HCT116 (cell line): Measurements from ENCODE around the gene METTL27. TPM values are rescaled to one million over a fixed set of nuclear protein-coding genes. Genes with fewer than 3 reads are reported as not detected.

Experiments
- ATAC-seq: fragments of 200-7000 bp; cut with Tn5 transposase; 2 replicates; pipeline ENCODE4 v1.9.1; 2020; ENCODE audit warnings: mild to moderate bottlenecking, moderate library complexity
- BruUV-seq: library from RNA; stranded (reverse); fragments of 400-500 nt; replicated peaks from 2 replicates; lab custom pipeline; 2021; lab: Mats Ljungman, UMichigan
- CTCF ChIA-PET: fragments of 300-600 bp; sonication (Branson Sonifier 250); formaldehyde crosslinking; loops from one replicate; lab custom pipeline; 2021; ENCODE audit warnings: antibody characterized with exemption; lab: Charles Lee
- POLR2A ChIA-PET: fragments of 300-600, 350-600 bp; sonication (Branson Sonifier 250); formaldehyde crosslinking; loops from one replicate; lab custom pipeline; 2021; ENCODE audit warnings: antibody characterized with exemption; lab: Charles Lee
- RAD21 ChIA-PET, 2 experiments: fragments of 300-600 bp; sonication (Branson Sonifier 250); formaldehyde crosslinking; loops; one replicate each; lab custom pipeline; 2023; ENCODE audit warnings: low total read pairs in 2 of 2; ENCODE audit not compliant: uncharacterized antibody in 2 of 2, unreplicated experiment in 2 of 2, low non-redundant PET in 1 of 2; lab: Charles Lee
- DNase-seq: peaks from one replicate; pipeline ENCODE4 v3.0.0-alpha.2; 2010; ENCODE audit warnings: low read depth, low spot score
- H2AFZ ChIP-seq: fragments of 200-600 bp; shearing (Covaris generic), sonication (generic); 2 replicates; pipeline ENCODE4 v1.6.1; 2017; ENCODE audit warnings: low read depth, mixed run types, mixed read lengths, antibody characterized with exemption, low read length; ENCODE audit not compliant: poor library complexity, severe bottlenecking
- H3K27ac ChIP-seq: 2 replicates; pipeline ENCODE4 v1.5.1; 2012; ENCODE audit warnings: low read depth, low read length
- H3K27me3 ChIP-seq: fragments of 200-600 bp; sonication (generic); 2 replicates; pipeline ENCODE4 v1.6.1; 2016; ENCODE audit warnings: mixed run types, low read length, mixed read lengths; ENCODE audit not compliant: insufficient read depth
- H3K36me3 ChIP-seq, 2 experiments: fragments of 200-500 bp in 1 of 2; fragments of 200-600 bp in 1 of 2; sonication (Bioruptor generic) in 1 of 2; sonication (generic) in 1 of 2; 2 replicates each; pipeline versions ENCODE4 v1.5.1 to v1.6.1; 2014 to 2016; ENCODE audit warnings: low read length in 2 of 2, inconsistent platforms in 1 of 2, mixed read lengths in 1 of 2, mixed run types in 1 of 2; ENCODE audit not compliant: insufficient read depth in 2 of 2, control insufficient read depth in 1 of 2
- H3K4me1 ChIP-seq, 2 experiments: fragments of 200-600 bp in 1 of 2; sonication (generic) in 1 of 2; 2 replicates each; pipeline versions ENCODE4 v1.5.1 to v1.6.1; 2012 to 2017; ENCODE audit warnings: low read length in 2 of 2, inconsistent platforms in 1 of 2, mild to moderate bottlenecking in 1 of 2, mixed read lengths in 1 of 2, mixed run types in 1 of 2, moderate library complexity in 1 of 2; ENCODE audit not compliant: insufficient read depth in 2 of 2, control insufficient read depth in 1 of 2
- H3K4me2 ChIP-seq: fragments of 200-600 bp; sonication (generic); 2 replicates; pipeline ENCODE4 v1.6.1; 2017; ENCODE audit warnings: mixed run types, low read length, mixed read lengths
- H3K4me3 ChIP-seq, 2 experiments: fragments of 200-600 bp in 1 of 2; sonication (generic) in 1 of 2; replicated peaks in 1 of 2; 2 replicates each; pipeline ENCODE4 v1.5.1; 2011 to 2016; ENCODE audit warnings: low read length in 2 of 2, control low read depth in 1 of 2, low read depth in 1 of 2, mild to moderate bottlenecking in 1 of 2, mixed read lengths in 1 of 2, mixed run types in 1 of 2
- H3K79me2 ChIP-seq: fragments of 200-600 bp; sonication (generic); 2 replicates; pipeline ENCODE4 v1.6.1; 2017; ENCODE audit warnings: mild to moderate bottlenecking, mixed run types, low read length, moderate library complexity, mixed read lengths; ENCODE audit not compliant: insufficient read depth
- H3K9ac ChIP-seq: fragments of 200-600 bp; sonication (generic); 2 replicates; pipeline ENCODE4 v1.6.1; 2016; ENCODE audit warnings: low read length, mixed read lengths
- H3K9me2 ChIP-seq: fragments of 200-600 bp; sonication (generic), shearing (Covaris generic); 2 replicates; pipeline ENCODE4 v1.6.1; 2017; ENCODE audit warnings: mixed run types, mild to moderate bottlenecking, moderate library complexity; ENCODE audit not compliant: insufficient read depth
- H3K9me3 ChIP-seq, 2 experiments: fragments of 200-500 bp in 1 of 2; fragments of 200-600 bp in 1 of 2; sonication (Bioruptor generic) in 1 of 2; sonication (generic) in 1 of 2; 2 replicates each; pipeline ENCODE4 v1.6.1; 2014 to 2017; ENCODE audit warnings: low read length in 2 of 2, mixed read lengths in 2 of 2, inconsistent platforms in 1 of 2, low read depth in 1 of 2, mild to moderate bottlenecking in 1 of 2, mixed run types in 1 of 2, moderate library complexity in 1 of 2; ENCODE audit not compliant: control insufficient read depth in 1 of 2, insufficient read depth in 1 of 2
- H4K20me1 ChIP-seq: fragments of 200-600 bp; sonication (generic), shearing (Covaris generic); 2 replicates; pipeline ENCODE4 v1.6.1; 2017; ENCODE audit warnings: mixed run types, mild to moderate bottlenecking, moderate library complexity; ENCODE audit not compliant: insufficient read depth
- ATF3 ChIP-seq: IDR thresholded peaks from 2 replicates; pipeline ENCODE4 v1.6.1; 2012
- CBX3 ChIP-seq: IDR thresholded peaks from 2 replicates; pipeline ENCODE4 v1.6.1; 2012; ENCODE audit warnings: low read depth
- CEBPB ChIP-seq: IDR thresholded peaks from 2 replicates; pipeline ENCODE4 v1.6.1; 2012; ENCODE audit warnings: low read depth
- CTCF ChIP-seq, 3 experiments: fragments of 200-600 bp in 1 of 3; sonication (generic) in 1 of 3; IDR thresholded peaks in 2 of 3; conservative IDR thresholded peaks in 1 of 3; 2 replicates each; pipeline ENCODE4 v1.5.1; 2012 to 2017; ENCODE audit warnings: low read depth in 2 of 3, low read length in 2 of 3, antibody characterized with exemption in 1 of 3, borderline replicate concordance in 1 of 3, control low read depth in 1 of 3, mild to moderate bottlenecking in 1 of 3, mixed read lengths in 1 of 3, mixed run types in 1 of 3, moderate library complexity in 1 of 3; ENCODE audit not compliant: insufficient read depth in 1 of 3
- EGR1 ChIP-seq: IDR thresholded peaks from 2 replicates; pipeline ENCODE4 v1.6.1; 2012; ENCODE audit warnings: low read depth
- ELF1 ChIP-seq: IDR thresholded peaks from 2 replicates; pipeline ENCODE4 v1.6.1; 2012; ENCODE audit warnings: low read depth, borderline replicate concordance
- JUND ChIP-seq: IDR thresholded peaks from 2 replicates; pipeline ENCODE4 v1.6.1; 2012
- MAX ChIP-seq: IDR thresholded peaks from 2 replicates; pipeline ENCODE4 v1.6.1; 2012
- POLR2AphosphoS5 ChIP-seq: IDR thresholded peaks from 2 replicates; pipeline ENCODE4 v1.6.1; 2011; ENCODE audit warnings: mild to moderate bottlenecking, low read depth, low read length, moderate library complexity
- SIN3A ChIP-seq: IDR thresholded peaks from 2 replicates; pipeline ENCODE4 v1.6.1; 2012; ENCODE audit warnings: low read depth
- SRF ChIP-seq: IDR thresholded peaks from 2 replicates; pipeline ENCODE4 v1.6.1; 2012; ENCODE audit warnings: low read depth
- TCF7L2 ChIP-seq: IDR thresholded peaks from 2 replicates; pipeline ENCODE4 v1.7.0; 2011; ENCODE audit warnings: borderline replicate concordance, inconsistent platforms; ENCODE audit not compliant: insufficient read depth, insufficient read length; ENCODE audit errors: extremely low read depth
- YY1 ChIP-seq: IDR thresholded peaks from 2 replicates; pipeline ENCODE4 v1.6.1; 2011; ENCODE audit warnings: low read length, low read depth, moderate library complexity, mild to moderate bottlenecking; ENCODE audit not compliant: insufficient replicate concordance; ENCODE audit errors: extremely low read depth
- ZBTB33 ChIP-seq: IDR thresholded peaks from 2 replicates; pipeline ENCODE4 v1.6.1; 2011; ENCODE audit warnings: mild to moderate bottlenecking, low read length, moderate library complexity; ENCODE audit not compliant: insufficient replicate concordance; ENCODE audit errors: extremely low read depth
- ZFX ChIP-seq: fragments of 450-650 bp; IDR thresholded peaks from 2 replicates; pipeline ENCODE4 v1.6.1; 2017
- ZNF274 ChIP-seq: fragments of 200-500 bp; sonication (Bioruptor generic); IDR thresholded peaks from 2 replicates; pipeline ENCODE4 v1.6.1; 2014; ENCODE audit warnings: mild to moderate bottlenecking, low read depth, low read length, inconsistent platforms
- intact Hi-C: fragments of 100-400 bp; cut with micrococcal nuclease; formaldehyde crosslinking; loops from 2 replicates; pipeline ENCODE4 v1.10.0; 2022
- total RNA-seq: library from RNA; stranded (reverse); gene quantifications from one replicate; pipeline ENCODE4 v1.2.1, GENCODE V29; 2021; ENCODE audit not compliant: unreplicated experiment

METTL27 gene
- total RNA-seq, 1 experiment from 2014 or later = 30.4 TPM

- Histone ChIP-seq H3K27me3 (no peaks in the 10 kb centered on the region), H3K27ac (no peak overlapping the region), H3K4me1 (peaks cover 0 to 7% of the 10 kb centered on the region in 2 experiments; a peak in 1 of 4 replicates), H3K4me3 (no peak overlapping the region), H3K9me3 (no peaks in the 10 kb centered on the region), H4K20me1 (no peaks in the 10 kb centered on the region), H2AFZ (no peak overlapping the region), H3K9ac (no peak overlapping the region), H3K79me2 (no peaks in the 10 kb centered on the region), H3K9me2 (no peaks in the 10 kb centered on the region), H3K4me2 (no peak overlapping the region), H3K36me3 (no peaks in the 10 kb centered on the region)
- ChIA-PET CTCF (no interaction called here), POLR2A (no interaction called here), RAD21 (no interaction called here)
- no TSS peak for BruUV-seq
- ATAC-seq (no peak), DNase-seq (no peak)
- TF ChIP-seq ZNF274 = no peak
- no peak for TF ChIP-seq ATF3
- no peak for TF ChIP-seq SRF
- no peak for TF ChIP-seq POLR2AphosphoS5
- TF ChIP-seq TCF7L2 = no peak
- no peak for TF ChIP-seq MAX
- no peak for TF ChIP-seq CTCF (IDR thresholded peaks at IDR 0.05 in 2 of 3, conservative IDR thresholded peaks at IDR 0.05 in 1 of 3; ENCODE audit: borderline replicate concordance in 1 of 3, insufficient read depth in 1 of 3, low read depth in 2 of 3, low read length in 2 of 3)
- no peak for TF ChIP-seq ZFX
- TF ChIP-seq ELF1 = no peak
- TF ChIP-seq EGR1 = no peak
- no peak for TF ChIP-seq CBX3
- no peak for TF ChIP-seq YY1
- no peak for TF ChIP-seq ZBTB33
- no peak for TF ChIP-seq SIN3A
- no peak for TF ChIP-seq JUND
- TF ChIP-seq CEBPB = no peak
- intact Hi-C loops = no loop called here
Observed at GRCh38 chr7:73887762-73888161, 45.4 kb upstream of the METTL27 start.
